Anterior cingulate cortex (tissue), 58 donors: Measurements from ENCODE around the gene RNF13.
A peak's percentile ranks its signal among the peaks of the same experiment; 100 is the strongest.
"Not testable (repeated sequence)": the region's sequence is repeated elsewhere in the genome, so short reads cannot be mapped to it uniquely, and the experiment has no call there.

Source experiments
- DNase-seq, 58 donors: peaks; one replicate each; lab custom pipeline; 2025; lab: John Stamatoyannopoulos, UW

Gene RNF13

GRCh38 chr3:149892371-149892770 lies 79.4 kb downstream of the RNF13 start:
- DNase-seq: no peak

DNA sequence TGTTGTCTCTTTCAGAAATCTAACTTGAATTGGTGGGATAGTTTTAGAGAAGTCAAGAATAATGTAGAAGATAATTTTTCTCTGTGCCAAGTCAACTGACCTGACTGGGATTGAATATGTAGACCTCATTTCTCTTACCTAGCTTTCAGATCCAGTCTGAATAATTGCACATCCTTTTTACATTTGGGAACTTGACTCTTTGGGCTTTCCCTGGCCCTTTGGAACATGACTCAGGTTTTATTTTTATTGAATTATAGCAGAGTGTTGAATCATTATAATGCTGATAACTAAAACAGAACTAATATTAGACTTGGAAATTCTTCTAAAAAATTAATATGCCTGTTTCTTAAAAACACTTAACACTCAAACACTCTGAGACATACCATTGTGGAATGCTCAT lies 81.2 kb downstream of the RNF13 start:
- no peak for DNase-seq

- no peak for DNase-seq
Measured at GRCh38 chr3:149895339-149895738, 82.3 kb downstream of the RNF13 start.

- no peak for DNase-seq
Measured at GRCh38 chr3:149895769-149896168, 82.8 kb downstream of the RNF13 start.

DNA sequence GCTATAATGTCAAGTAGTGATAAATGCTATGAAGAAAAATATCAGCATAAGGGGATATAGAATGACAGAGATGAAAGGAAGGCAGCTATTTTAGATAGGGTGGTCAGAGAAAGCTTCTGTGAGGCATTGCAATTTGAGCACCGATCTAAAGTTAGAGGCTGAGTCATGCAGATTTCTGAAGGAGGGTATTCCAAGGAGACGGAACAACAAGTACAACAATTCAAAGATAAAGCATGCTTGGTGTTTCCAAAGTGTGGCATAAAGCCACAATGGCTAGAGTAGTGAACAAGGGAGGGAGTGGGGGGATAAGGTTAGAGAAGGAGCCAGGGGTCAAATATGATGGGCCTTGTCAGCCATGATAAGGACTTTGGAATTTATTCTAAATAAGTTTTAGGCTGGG lies 85.8 kb downstream of the RNF13 start:
- peak in 3 of 58 donors; percentile 1 to 20 (median 10) for DNase-seq

DNA sequence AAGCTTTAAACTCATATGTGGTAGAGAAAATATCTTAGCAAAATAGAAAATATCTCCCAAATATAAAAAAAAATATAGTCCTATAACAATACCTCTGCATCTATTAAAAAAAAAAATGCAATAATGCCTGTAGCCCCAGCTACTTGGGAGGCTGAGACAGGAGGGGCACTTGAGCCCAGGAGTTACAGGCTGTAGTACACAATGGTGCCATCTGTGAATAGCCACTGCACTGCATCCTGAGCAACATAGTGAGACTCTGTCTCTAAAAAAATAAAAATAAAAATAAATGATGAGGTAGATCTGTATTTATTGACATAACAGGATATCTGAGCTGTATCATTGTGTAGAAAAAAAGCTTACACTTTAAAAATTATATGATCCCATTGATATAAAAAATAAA lies 87.3 kb downstream of the RNF13 start:
- DNase-seq: no peak

GRCh38 chr3:149901770-149902169 lies 88.8 kb downstream of the RNF13 start:
- DNase-seq: no peak

DNA sequence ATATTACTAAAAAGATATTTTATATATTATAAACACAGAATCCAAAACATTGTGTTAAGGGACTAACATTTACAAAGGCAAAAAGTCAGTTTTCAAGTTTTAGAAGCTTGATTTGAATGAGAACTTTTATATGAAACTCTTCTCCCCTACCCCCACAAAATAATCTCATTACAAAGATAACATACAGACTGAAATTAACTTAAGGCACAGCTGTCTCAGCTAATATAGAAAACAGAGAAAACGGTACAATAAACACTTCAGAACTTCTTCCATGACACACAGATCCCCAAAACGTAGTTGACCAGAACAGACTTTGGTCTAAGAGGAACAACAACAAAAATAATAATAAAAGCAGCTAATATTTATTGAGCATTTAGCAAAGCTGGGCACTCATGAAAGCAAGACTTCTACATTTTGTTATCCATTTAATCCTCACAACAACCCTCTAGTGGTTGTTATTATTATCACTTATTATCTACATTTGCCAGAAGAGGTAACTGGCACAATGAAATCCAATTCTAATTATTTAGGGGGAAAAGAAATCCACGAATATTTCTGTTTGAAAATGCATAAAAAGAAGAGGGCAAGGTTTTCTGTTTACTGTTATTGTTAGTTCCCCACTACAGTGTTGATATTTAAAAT lies 89.6 kb downstream of the RNF13 start:
- DNase-seq: no peak

DNA sequence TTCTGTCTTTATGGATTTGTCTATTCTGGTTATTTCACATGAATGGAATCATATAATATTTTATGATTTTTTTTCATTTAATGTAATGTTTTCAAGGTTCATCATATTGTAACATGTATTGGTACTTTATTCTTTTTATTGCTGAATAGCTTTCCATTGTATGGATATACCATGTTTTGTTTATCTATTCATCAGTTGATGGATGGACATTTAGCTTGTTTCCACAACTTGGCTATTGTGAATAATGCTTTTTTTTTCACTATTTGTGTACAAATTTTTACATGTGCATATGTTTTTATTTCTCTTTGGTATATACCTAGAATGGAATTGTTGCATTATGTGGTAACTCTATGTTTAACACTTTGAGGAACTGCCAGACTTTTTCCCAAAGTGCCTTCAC lies 93.0 kb downstream of the RNF13 start:
- DNase-seq: no peak

- DNase-seq: no peak
Measured at GRCh38 chr3:149908424-149908957, 95.5 kb downstream of the RNF13 start.

DNA sequence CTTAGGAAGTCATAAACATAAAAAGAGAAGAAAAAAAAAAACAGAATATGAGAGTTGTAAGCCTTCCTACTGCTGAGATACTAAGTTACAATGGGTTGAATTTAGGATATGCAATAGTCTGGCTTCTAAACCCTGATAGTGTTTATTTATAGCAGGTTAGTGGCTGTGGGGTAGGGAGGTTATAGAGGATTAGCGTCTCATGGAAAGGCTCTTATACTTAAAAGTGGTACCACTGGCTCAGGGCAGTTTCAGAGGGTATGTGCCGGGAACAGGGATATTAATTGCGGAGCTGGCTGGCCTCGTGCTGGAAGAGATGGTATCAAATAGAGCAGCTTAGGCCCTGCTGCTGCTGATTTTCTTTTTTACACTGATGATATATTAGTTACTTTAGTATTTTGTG lies 96.9 kb downstream of the RNF13 start:
- no peak for DNase-seq

GRCh38 chr3:149917124-149917667 lies 104.2 kb downstream of the RNF13 start:
- no peak for DNase-seq

DNA sequence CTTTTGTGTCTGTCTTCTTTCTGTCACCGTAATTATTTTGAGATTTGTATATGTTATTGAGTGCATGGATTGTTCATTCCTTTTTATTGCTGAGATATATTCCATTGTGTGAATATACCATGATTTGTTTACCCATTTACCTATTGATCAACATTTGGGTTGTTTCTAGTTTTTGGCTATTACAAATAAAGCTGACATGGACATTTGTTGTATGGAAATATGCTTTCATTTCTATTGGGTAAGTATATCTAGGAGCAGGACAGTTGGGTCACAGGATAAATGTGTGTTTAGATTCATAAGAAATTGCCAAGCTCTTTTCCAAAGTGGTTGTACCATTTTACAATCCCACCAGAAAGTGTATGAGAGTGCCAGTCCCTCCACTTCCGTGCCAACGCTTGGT lies 106.5 kb downstream of the RNF13 start:
- no peak for DNase-seq

DNA sequence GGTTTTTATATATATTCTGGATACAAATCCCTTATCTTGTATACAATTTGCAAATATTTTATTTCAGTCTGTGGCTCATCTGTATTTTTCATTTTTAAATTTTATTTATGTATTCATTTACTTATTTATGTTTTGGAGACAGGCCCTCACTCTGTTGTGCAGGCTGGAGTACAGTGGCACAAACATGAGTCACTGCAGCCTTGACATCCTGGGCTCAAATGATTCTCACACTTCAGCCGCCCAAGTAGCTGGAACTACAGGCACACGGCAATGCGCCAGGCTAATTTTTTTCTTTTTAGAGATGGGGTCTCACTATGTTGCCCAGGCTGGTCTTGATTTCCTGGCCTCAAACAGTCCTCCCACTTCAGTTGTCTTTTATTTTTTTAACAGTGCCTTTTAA lies 107.1 kb downstream of the RNF13 start:
- no peak for DNase-seq

DNA sequence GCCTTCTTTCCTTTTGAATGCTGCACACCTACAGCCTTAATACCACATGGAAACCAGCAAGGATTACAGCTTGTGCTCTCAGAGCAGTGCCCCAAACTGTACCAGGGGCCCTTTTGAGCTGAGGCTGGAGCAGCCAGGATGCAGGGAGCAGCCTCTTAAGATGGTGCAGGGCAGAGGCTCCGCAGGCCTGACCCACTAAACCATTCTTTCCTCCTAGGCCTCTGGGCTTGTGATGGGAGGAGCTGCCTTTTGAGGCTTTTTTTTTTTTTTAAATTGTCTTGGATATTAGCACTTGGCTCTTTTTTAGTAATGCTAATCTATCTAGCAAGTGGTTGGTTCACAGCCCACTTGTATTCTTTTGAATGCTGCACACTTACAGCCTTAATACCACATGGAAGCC lies 120.0 kb downstream of the RNF13 start:
- DNase-seq: no peak

DNA sequence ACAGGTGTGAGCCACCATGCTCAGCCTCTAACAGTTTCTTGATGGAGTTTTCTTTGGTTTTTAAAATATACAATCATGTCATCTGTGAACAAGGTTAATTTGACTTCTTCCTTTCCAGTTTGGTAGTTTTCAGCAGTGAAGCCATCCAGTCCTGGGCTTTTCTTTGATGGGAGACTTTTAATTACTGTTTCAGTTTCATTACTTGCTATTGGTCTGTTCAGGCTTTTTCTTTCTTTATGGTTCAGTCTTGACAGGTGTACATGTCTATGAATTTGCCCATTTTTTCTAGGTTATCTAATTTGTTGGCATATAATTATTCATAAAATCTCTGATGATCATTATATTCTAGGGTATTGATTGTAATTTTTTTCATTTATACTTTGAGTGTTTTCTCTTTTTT lies 120.8 kb downstream of the RNF13 start:
- no peak for DNase-seq

DNA sequence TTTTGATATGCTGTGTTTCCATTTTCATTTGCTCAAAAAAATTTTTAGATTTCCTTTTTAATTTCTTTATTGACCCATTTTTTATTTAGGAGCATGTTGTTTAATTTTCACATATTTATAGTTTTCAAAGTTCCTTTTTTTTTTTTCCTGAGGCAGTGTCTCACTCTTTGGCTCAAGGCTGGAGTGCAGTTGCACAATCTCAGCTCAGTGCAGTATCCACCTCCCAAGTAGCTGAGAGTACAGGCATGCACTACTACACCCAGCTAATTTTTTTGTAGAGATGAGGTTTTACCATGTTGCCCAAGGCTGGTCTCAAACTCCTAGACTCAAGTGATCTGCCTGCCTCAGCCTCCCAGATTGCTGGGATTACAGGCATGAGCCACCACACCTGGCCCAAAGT lies 121.5 kb downstream of the RNF13 start:
- no peak for DNase-seq

DNA sequence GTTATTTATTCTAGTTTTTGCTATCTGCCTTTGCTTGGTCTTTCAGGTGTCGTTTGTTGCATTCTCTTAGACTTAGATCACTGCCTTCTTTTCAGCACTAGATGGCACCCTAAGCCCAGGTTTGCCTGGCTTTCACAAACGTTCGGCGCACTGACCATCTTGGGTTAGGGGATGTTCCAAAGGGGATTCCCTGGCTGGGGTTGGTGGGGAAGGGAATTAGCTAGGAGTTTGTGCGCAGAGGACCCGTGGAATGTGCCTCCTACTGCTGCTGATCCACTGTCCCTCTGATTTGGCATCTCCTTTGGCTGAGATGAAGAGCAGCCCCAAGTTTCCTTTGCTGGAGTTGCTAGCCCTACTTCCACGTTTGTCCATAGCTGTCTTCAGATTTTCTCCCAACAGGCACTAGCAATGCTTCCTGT lies 123.8 kb downstream of the RNF13 start:
- DNase-seq: peak in 16 of 58 donors; percentile 1 to 31 (median 5)

GRCh38 chr3:149938392-149939055 lies 125.5 kb downstream of the RNF13 start:
- DNase-seq: not testable (repeated sequence)

GRCh38 chr3:149941186-149941585 lies 128.2 kb downstream of the RNF13 start:
- DNase-seq: no peak

DNA sequence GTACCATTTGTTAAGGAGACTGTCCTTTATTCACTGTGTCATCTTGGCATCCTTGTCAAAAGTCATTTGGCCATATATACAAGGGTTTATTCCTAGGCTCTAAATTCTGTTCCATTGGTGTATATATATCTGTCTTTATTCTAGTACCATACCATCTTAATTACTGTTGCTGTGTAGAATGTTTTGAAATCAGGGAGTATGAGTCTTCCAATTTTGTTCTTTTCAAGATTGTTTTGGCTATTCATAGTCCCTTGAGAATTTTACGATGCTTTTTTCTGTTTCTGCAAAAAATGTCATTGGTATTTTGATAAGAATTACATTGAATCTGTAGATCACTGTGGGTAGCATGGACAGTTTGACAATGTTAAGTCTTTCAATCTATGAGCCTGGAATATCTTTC lies 128.9 kb downstream of the RNF13 start:
- no peak for DNase-seq

DNA sequence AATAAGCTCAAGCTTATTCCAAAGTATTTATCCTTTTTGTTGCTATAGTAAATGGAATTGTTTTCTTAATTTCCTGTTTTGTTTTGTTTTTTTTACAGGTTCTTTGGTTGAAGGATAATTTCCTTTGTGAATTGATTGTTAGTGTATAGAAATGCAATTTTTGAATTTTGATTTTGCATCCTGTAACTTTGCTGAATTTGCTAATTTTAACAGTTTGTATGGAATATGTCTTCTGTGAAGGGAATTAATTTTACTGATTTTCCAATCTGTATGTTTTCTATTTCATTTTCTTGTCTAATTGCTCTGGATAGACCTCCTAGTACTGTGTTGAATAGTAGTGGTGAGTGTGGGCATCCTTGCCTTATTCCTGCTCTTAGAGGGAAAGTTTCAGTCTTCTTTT lies 129.4 kb downstream of the RNF13 start:
- no peak for DNase-seq
